MM.1S (cell line): ENCODE data around the gene UBIAD1.

Source experiments
- DNase-seq: peaks from one replicate; pipeline ENCODE4 v3.0.0-alpha.2; 2015
- H2AFZ ChIP-seq: fragments of 300-600 bp; sonication (generic); 2 replicates; pipeline ENCODE4 v1.6.0; 2016; ENCODE audit warnings: antibody characterized with exemption, low read length
- H3F3A ChIP-seq: fragments of 300-600 bp; sonication (generic); 2 replicates; pipeline ENCODE4 v1.6.1; 2016; ENCODE audit warnings: mild to moderate bottlenecking, antibody characterized with exemption, low read length, moderate library complexity, mixed read lengths; ENCODE audit not compliant: insufficient read depth
- H3K27ac ChIP-seq: fragments of 300-600 bp; sonication (generic); 2 replicates; pipeline ENCODE4 v1.5.1; 2016; ENCODE audit warnings: mild to moderate bottlenecking, low read length
- H3K27me3 ChIP-seq: fragments of 300-600 bp; sonication (generic); replicated peaks from 2 replicates; pipeline ENCODE4 v1.6.0; 2016; ENCODE audit warnings: low read length; ENCODE audit not compliant: insufficient read depth
- H3K36me3 ChIP-seq: fragments of 300-600 bp; sonication (generic); replicated peaks from 2 replicates; pipeline ENCODE4 v1.6.1; 2016; ENCODE audit warnings: mild to moderate bottlenecking, low read length, mixed read lengths; ENCODE audit not compliant: insufficient read depth
- H3K4me1 ChIP-seq: fragments of 300-600 bp; sonication (generic); 2 replicates; pipeline ENCODE4 v1.6.1; 2016; ENCODE audit warnings: low read length, mixed read lengths
- H3K4me2 ChIP-seq: fragments of 300-600 bp; sonication (generic); 2 replicates; pipeline ENCODE4 v1.6.0; 2016; ENCODE audit warnings: low read depth, low read length
- H3K4me3 ChIP-seq: fragments of 300-600 bp; sonication (generic); 2 replicates; pipeline ENCODE4 v1.5.1; 2016; ENCODE audit warnings: low read length, mixed read lengths
- H3K79me2 ChIP-seq: fragments of 300-600 bp; sonication (generic); 2 replicates; pipeline ENCODE4 v1.6.1; 2016; ENCODE audit warnings: mixed run types, low read length, mixed read lengths
- H3K9ac ChIP-seq: fragments of 300-600 bp; sonication (generic); 2 replicates; pipeline ENCODE4 v1.6.1; 2016; ENCODE audit warnings: low read length, mixed read lengths
- H3K9me2 ChIP-seq: fragments of 300-600 bp; sonication (generic); replicated peaks from 2 replicates; pipeline ENCODE4 v1.6.1; 2016; ENCODE audit warnings: mild to moderate bottlenecking, low read length, mixed read lengths; ENCODE audit not compliant: insufficient read depth
- H3K9me3 ChIP-seq: fragments of 300-600 bp; sonication (generic); replicated peaks from 2 replicates; pipeline ENCODE4 v1.6.1; 2016; ENCODE audit warnings: mild to moderate bottlenecking, low read length, mixed read lengths; ENCODE audit not compliant: insufficient read depth
- H4K20me1 ChIP-seq: fragments of 300-600 bp; sonication (generic); 2 replicates; pipeline ENCODE4 v1.6.1; 2016; ENCODE audit warnings: mild to moderate bottlenecking, low read length, moderate library complexity, mixed read lengths; ENCODE audit not compliant: insufficient read depth
- EZH2 ChIP-seq: fragments of 300-600 bp; sonication (generic); optimal IDR thresholded peaks from 2 replicates; pipeline ENCODE3; 2017; ENCODE audit warnings: low read depth, mild to moderate bottlenecking, antibody characterized with exemption, low read length, mixed read lengths
- EZH2phosphoT487 ChIP-seq: fragments of 300-600 bp; sonication (generic); IDR thresholded peaks from 2 replicates; pipeline ENCODE4 v1.6.1; 2018; ENCODE audit warnings: antibody characterized with exemption, low read length
- TF ChIP-seq, protein P1 (sequence below): fragments of 300-600 bp; sonication (generic); IDR thresholded peaks from 2 replicates; pipeline ENCODE4 v1.5.1; 2016; ENCODE audit warnings: antibody characterized with exemption, low read length, mixed read lengths

The UBIAD1 gene

DNA sequence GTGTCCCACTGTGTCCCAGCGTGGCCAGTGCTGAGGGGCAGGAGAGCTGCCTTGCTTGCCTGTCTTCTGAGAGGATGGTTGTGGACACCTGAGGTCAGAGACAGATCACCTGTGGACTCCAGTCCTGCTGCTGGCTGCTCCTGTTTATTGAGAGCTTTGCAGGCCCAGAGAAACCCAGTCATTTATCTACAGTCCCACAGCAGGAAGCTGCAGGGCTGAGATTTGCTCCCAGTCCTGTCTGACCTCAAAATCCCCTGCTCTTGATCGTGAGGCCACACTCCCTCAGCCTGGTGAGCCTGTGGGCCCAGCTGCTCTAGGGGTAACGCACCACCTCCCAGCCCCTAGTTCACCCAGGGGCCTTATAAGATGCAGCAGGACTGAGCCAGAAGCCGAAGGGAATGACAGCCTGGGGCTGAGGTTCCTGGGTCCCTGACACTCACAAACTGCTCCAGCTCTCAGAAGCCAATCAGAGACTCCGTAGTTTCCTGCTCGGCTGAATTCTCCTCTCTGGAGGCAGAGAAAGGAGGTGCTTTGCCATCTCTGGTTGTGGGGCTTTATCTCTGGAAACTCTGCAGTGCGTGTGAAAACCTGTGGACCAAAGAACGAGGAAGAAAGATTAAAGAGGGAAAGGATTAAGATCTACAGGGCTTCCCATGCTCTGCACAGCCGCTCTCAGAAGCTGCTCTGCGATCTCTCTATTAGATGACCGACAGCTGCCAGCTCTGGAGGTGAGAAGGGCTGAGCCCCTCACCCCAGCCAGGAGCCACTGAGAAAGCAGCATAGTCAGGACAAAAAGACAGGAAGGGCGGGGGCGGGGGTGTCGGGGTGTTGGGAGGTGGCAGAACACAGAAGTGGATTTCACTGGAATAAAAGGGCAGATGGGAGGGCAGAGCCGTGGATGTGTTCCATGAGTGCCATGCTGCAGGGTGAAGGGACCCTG is 39.1 kb downstream of the UBIAD1 start:
- Histone ChIP-seq H2AFZ (no peak overlapping the region), H3K79me2 (no peaks in the 10 kb centered on the region), H3K9me2 (no peaks in the 10 kb centered on the region), H4K20me1 (no peaks in the 10 kb centered on the region), H3K36me3 (no peaks in the 10 kb centered on the region), H3K9ac (no peak overlapping the region), H3K9me3 (no peaks in the 10 kb centered on the region), H3K27me3 (peaks cover 82% of the 10 kb centered on the region), H3K4me2 (no peak overlapping the region), H3F3A (no peaks in the 10 kb centered on the region), H3K4me3 (no peak overlapping the region), H3K27ac (no peak overlapping the region), H3K4me1 (no peaks in the 10 kb centered on the region)
- TF ChIP-seq EZH2 (peak; percentile 37), EZH2phosphoT487 (no peak)
- DNase-seq, result no peak

DNA sequence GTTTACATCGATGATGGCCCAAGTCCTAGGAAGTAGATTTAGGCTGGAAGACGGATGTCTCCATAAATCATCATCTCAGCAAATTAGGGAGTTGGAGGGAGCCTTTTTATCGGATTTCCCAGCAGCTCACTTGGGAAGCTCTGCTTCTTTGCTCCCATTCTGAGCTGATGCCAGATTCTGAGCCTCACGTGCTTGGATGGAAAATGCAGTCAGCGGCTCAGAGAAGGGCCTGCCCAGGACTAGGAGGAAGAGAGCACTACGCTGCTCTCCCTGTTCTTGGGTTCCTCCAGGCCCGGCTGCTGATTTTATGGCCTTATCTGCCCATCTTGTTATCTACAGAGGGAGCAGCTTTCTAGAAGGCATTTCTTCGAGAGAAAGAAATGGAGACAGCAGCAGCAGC is 42.0 kb downstream of the UBIAD1 start:
- Histone ChIP-seq H3F3A (no peaks in the 10 kb centered on the region), H3K27me3 (peaks cover 81% of the 10 kb centered on the region), H3K36me3 (no peaks in the 10 kb centered on the region), H3K9me2 (no peaks in the 10 kb centered on the region), H3K27ac (no peak overlapping the region), H4K20me1 (no peaks in the 10 kb centered on the region), H3K9ac (no peak overlapping the region), H2AFZ (no peak overlapping the region), H3K4me1 (no peaks in the 10 kb centered on the region), H3K4me3 (no peak overlapping the region), H3K4me2 (no peak overlapping the region), H3K9me3 (no peaks in the 10 kb centered on the region), H3K79me2 (no peaks in the 10 kb centered on the region)
- DNase-seq, result no peak
- TF ChIP-seq EZH2phosphoT487 (no peak), EZH2 (no peak)
- TF ChIP-seq, protein P1, sequence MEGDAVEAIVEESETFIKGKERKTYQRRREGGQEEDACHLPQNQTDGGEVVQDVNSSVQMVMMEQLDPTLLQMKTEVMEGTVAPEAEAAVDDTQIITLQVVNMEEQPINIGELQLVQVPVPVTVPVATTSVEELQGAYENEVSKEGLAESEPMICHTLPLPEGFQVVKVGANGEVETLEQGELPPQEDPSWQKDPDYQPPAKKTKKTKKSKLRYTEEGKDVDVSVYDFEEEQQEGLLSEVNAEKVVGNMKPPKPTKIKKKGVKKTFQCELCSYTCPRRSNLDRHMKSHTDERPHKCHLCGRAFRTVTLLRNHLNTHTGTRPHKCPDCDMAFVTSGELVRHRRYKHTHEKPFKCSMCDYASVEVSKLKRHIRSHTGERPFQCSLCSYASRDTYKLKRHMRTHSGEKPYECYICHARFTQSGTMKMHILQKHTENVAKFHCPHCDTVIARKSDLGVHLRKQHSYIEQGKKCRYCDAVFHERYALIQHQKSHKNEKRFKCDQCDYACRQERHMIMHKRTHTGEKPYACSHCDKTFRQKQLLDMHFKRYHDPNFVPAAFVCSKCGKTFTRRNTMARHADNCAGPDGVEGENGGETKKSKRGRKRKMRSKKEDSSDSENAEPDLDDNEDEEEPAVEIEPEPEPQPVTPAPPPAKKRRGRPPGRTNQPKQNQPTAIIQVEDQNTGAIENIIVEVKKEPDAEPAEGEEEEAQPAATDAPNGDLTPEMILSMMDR, result no peak

DNA sequence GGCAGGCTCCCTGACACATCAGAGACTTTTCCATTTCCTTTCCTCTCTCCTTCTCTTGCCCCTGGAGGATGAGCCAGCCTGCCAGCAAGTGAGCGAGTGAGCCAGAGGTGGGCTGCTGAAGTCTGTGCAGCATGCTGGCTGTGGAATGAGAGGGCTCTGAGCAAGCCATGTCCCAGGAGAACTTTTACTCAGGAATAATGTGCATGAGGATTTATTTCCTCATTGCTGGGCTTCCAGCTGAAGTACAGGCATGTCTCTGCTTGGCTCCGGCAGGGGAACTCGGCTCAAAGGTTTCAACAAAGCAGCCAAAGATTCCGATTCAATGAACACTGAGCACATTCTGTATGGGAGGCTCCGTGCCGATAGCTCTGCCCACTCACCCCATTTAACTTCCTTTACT is 43.7 kb downstream of the UBIAD1 start:
- Histone ChIP-seq H3K9me2 (no peaks in the 10 kb centered on the region), H2AFZ (no peak overlapping the region), H3K4me2 (no peak overlapping the region), H3K27me3 (peaks cover 77% of the 10 kb centered on the region), H3K79me2 (no peaks in the 10 kb centered on the region), H3K4me3 (no peak overlapping the region), H3K9me3 (no peaks in the 10 kb centered on the region), H3K4me1 (no peaks in the 10 kb centered on the region), H3K9ac (no peak overlapping the region), H3K36me3 (no peaks in the 10 kb centered on the region), H3K27ac (no peak overlapping the region), H3F3A (no peaks in the 10 kb centered on the region), H4K20me1 (no peaks in the 10 kb centered on the region)
- no peak for DNase-seq
- TF ChIP-seq, protein P1, result no peak
- no peak for TF ChIP-seq EZH2phosphoT487
- TF ChIP-seq EZH2, result no peak

DNA sequence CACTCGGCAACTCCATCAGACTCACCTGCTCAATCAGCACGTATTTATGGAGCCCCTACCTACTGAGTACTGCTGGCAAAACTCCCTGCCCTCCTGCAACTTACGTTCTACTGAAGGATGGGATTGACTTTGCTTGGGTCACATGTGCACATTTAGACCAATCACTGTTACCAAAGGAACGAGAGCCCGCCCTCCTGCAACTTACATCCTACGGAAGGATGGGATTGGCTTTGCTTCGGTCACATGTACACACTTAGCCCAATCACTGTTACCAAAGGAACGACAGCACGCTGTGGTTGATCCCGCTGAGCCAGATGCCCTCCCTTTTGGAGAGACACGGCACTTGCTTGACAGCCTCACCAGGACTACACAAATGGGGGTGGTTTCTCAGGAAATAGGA is 46.0 kb downstream of the UBIAD1 start:
- no peak for TF ChIP-seq EZH2phosphoT487
- TF ChIP-seq EZH2, result no peak
- TF ChIP-seq, protein P1, result no peak
- Histone ChIP-seq H3K36me3 (no peaks in the 10 kb centered on the region), H4K20me1 (no peaks in the 10 kb centered on the region), H3K27me3 (peaks cover 76% of the 10 kb centered on the region), H3K79me2 (no peaks in the 10 kb centered on the region), H3K4me1 (no peaks in the 10 kb centered on the region), H3K27ac (no peak overlapping the region), H3F3A (no peaks in the 10 kb centered on the region), H3K9me2 (no peaks in the 10 kb centered on the region), H3K4me3 (no peak overlapping the region), H3K9ac (no peak overlapping the region), H2AFZ (no peak overlapping the region), H3K4me2 (no peak overlapping the region), H3K9me3 (no peaks in the 10 kb centered on the region)
- DNase-seq, result no peak
